PC-9 (cell line): ENCODE results near the gene CTAGE1.

Experiments
- CTCF ChIP-seq: fragments of 200-600 bp; sonication (generic); conservative IDR thresholded peaks from 2 replicates; pipeline ENCODE4 v1.6.1; 2017; ENCODE audit warnings: mixed run types, antibody characterized with exemption, mild to moderate bottlenecking, moderate library complexity
- EZH2 ChIP-seq: fragments of 200-600 bp; sonication (generic); IDR thresholded peaks from 2 replicates; pipeline ENCODE4 v1.8.0; 2017; ENCODE audit warnings: antibody characterized with exemption, low read depth

GRCh38 chr18:22432657-22433137 is 15.0 kb upstream of the CTAGE1 start:
- no peak for TF ChIP-seq CTCF
- TF ChIP-seq EZH2, result no peak
